ENCODE results near the gene HECW1.

Gene HECW1

DNA sequence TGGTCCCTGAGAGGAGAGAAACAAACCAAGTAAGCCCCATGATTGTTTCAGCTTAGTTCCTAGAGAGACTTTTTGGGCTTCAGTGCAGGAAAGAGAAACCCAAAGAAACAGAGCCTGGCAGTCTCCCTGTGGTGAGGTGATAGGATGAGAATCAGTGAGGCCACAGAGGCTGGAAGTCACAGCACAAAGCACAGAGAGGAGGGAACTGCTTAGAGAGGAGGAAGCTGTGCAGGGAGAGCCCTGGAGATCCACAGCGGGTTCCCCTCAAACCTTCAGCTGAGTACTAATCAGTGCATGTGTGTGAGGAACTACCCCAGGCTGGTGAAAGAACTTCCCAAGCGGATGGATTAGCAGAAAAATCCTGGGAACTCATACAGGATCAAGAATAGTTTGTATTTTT, 27.4 kb upstream of the HECW1 start:
- H3K4me3 ChIP-seq (ENCODE audit: low read depth, low read length) = no peak overlapping the region
- no peaks in the 10 kb centered on the region for H3K9me3 ChIP-seq (ENCODE audit: control insufficient read depth, insufficient read depth, low read depth, low read length)
- CTCF ChIA-PET = interaction anchor here (0.7 to 1.8 kb wide), 2 partner anchors 14 to 76 kb away, joined by 3 to 6 read pairs; no protein-coding TSS in a partner anchor
- no peak overlapping the region for H3K27ac ChIP-seq (ENCODE audit: extremely low read depth, low read depth, low read length)
- no peaks in the 10 kb centered on the region for H3K4me1 ChIP-seq (ENCODE audit: control insufficient read depth, insufficient read depth, low read length)
- POLR2A ChIA-PET = no interaction called here
- TF ChIP-seq HOXA7 (CRISPR knock-in tag; IDR thresholded peaks at IDR 0.05; ENCODE audit: borderline replicate concordance) = no peak
- TF ChIP-seq SCRT2 (tag by site-specific recombination; IDR thresholded peaks at IDR 0.05) = no peak
- TF ChIP-seq, protein P1, sequence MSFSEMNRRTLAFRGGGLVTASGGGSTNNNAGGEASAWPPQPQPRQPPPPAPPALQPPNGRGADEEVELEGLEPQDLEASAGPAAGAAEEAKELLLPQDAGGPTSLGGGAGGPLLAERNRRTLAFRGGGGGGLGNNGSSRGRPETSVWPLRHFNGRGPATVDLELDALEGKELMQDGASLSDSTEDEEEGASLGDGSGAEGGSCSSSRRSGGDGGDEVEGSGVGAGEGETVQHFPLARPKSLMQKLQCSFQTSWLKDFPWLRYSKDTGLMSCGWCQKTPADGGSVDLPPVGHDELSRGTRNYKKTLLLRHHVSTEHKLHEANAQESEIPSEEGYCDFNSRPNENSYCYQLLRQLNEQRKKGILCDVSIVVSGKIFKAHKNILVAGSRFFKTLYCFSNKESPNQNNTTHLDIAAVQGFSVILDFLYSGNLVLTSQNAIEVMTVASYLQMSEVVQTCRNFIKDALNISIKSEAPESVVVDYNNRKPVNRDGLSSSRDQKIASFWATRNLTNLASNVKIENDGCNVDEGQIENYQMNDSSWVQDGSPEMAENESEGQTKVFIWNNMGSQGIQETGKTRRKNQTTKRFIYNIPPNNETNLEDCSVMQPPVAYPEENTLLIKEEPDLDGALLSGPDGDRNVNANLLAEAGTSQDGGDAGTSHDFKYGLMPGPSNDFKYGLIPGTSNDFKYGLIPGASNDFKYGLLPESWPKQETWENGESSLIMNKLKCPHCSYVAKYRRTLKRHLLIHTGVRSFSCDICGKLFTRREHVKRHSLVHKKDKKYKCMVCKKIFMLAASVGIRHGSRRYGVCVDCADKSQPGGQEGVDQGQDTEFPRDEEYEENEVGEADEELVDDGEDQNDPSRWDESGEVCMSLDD (tag by site-specific recombination; IDR thresholded peaks at IDR 0.05) = no peak
- TF ChIP-seq ZNF623 (tag by site-specific recombination; IDR thresholded peaks at IDR 0.05) = no peak
- no peak for TF ChIP-seq ZNF48 (tag by site-specific recombination; IDR thresholded peaks at IDR 0.05)
- no peak for TF ChIP-seq ZNF558 (tag by site-specific recombination; IDR thresholded peaks at IDR 0.05)
- TF ChIP-seq, protein P2, sequence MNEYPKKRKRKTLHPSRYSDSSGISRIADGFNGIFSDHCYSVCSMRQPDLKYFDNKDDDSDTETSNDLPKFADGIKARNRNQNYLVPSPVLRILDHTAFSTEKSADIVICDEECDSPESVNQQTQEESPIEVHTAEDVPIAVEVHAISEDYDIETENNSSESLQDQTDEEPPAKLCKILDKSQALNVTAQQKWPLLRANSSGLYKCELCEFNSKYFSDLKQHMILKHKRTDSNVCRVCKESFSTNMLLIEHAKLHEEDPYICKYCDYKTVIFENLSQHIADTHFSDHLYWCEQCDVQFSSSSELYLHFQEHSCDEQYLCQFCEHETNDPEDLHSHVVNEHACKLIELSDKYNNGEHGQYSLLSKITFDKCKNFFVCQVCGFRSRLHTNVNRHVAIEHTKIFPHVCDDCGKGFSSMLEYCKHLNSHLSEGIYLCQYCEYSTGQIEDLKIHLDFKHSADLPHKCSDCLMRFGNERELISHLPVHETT (tag by site-specific recombination; IDR thresholded peaks at IDR 0.05) = no peak
- TF ChIP-seq, protein P3, sequence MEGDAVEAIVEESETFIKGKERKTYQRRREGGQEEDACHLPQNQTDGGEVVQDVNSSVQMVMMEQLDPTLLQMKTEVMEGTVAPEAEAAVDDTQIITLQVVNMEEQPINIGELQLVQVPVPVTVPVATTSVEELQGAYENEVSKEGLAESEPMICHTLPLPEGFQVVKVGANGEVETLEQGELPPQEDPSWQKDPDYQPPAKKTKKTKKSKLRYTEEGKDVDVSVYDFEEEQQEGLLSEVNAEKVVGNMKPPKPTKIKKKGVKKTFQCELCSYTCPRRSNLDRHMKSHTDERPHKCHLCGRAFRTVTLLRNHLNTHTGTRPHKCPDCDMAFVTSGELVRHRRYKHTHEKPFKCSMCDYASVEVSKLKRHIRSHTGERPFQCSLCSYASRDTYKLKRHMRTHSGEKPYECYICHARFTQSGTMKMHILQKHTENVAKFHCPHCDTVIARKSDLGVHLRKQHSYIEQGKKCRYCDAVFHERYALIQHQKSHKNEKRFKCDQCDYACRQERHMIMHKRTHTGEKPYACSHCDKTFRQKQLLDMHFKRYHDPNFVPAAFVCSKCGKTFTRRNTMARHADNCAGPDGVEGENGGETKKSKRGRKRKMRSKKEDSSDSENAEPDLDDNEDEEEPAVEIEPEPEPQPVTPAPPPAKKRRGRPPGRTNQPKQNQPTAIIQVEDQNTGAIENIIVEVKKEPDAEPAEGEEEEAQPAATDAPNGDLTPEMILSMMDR (tag by site-specific recombination; IDR thresholded peaks at IDR 0.05) = no peak
- TF ChIP-seq KLF10 (tag by site-specific recombination; IDR thresholded peaks at IDR 0.05) = no peak
- no peak for TF ChIP-seq ZNF214 (tag by site-specific recombination; IDR thresholded peaks at IDR 0.05; ENCODE audit: borderline replicate concordance)
- TF ChIP-seq ZNF169 (tag by site-specific recombination; IDR thresholded peaks at IDR 0.05) = no peak
- no peaks in the 10 kb centered on the region for H3K36me3 ChIP-seq (ENCODE audit: control insufficient read depth in 2 of 2, insufficient read depth in 1 of 2, low read length in 2 of 2)

DNA sequence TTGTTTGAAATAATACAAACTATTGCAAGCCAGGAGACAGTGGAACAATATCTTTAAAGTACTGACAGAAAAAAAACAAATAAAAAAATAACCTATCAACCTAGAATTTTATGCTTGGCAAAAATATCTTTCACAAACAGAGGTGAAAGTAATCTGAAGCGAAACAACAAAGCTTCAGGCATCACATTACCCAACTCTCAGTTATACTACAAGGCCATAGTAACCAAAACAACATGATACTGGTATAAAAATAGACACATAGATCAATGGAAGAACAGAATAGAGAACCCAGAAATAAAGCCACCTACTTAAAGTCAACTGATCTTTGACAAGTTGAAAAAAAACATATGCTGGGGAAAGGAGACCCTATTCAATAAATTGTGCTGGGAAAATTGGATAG, 26.5 kb upstream of the HECW1 start:
- POLR2A ChIA-PET = no interaction called here

DNA sequence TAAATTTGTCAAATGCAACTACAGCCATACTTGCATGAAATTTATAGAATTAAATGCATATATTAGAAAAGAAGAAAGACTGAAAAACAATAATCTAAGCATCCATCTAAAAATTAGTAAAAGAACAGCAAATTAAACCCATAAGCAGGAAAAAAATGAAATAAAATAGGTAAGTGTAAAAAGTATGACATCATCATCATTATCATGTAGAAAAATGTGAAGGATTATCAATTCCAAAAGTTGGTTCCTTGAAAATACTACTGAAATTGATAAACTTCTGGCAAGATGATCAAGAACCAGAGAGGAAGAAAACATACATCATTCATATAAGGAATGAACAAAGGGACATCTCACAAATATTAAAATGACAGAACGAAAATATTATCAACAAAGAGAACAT, 19.6 kb upstream of the HECW1 start:
- Histone ChIP-seq H3K4me3 (ENCODE audit: low read depth, low read length) (no peak overlapping the region), H3K36me3 (ENCODE audit: control insufficient read depth in 2 of 2, insufficient read depth in 1 of 2, low read length in 2 of 2) (no peaks in the 10 kb centered on the region), H3K9me3 (ENCODE audit: control insufficient read depth, insufficient read depth, low read depth, low read length) (no peaks in the 10 kb centered on the region), H3K4me1 (ENCODE audit: control insufficient read depth, insufficient read depth, low read length) (no peaks in the 10 kb centered on the region), H3K27ac (ENCODE audit: extremely low read depth, low read depth, low read length) (no peak overlapping the region)
- TF ChIP-seq PRDM1 (tag by site-specific recombination; IDR thresholded peaks at IDR 0.05) = no peak
- TF ChIP-seq, protein P4, sequence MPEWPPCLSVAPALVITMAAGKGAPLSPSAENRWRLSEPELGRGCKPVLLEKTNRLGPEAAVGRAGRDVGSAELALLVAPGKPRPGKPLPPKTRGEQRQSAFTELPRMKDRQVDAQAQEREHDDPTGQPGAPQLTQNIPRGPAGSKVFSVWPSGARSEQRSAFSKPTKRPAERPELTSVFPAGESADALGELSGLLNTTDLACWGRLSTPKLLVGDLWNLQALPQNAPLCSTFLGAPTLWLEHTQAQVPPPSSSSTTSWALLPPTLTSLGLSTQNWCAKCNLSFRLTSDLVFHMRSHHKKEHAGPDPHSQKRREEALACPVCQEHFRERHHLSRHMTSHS (tag by site-specific recombination; IDR thresholded peaks at IDR 0.05) = no peak
- TF ChIP-seq, protein P5, sequence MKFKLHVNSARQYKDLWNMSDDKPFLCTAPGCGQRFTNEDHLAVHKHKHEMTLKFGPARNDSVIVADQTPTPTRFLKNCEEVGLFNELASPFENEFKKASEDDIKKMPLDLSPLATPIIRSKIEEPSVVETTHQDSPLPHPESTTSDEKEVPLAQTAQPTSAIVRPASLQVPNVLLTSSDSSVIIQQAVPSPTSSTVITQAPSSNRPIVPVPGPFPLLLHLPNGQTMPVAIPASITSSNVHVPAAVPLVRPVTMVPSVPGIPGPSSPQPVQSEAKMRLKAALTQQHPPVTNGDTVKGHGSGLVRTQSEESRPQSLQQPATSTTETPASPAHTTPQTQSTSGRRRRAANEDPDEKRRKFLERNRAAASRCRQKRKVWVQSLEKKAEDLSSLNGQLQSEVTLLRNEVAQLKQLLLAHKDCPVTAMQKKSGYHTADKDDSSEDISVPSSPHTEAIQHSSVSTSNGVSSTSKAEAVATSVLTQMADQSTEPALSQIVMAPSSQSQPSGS (tag by site-specific recombination; IDR thresholded peaks at IDR 0.05; ENCODE audit: low read depth) = peak; percentile 93
- POLR2A ChIA-PET = no interaction called here
- CTCF ChIA-PET = no interaction called here

More for the DNA sequence above, 26.5 kb upstream of the HECW1 start:
- H3K4me1 ChIP-seq (ENCODE audit: control insufficient read depth, insufficient read depth, low read length) = no peaks in the 10 kb centered on the region
- no peaks in the 10 kb centered on the region for H3K36me3 ChIP-seq (ENCODE audit: control insufficient read depth in 2 of 2, insufficient read depth in 1 of 2, low read length in 2 of 2)
- no peak for TF ChIP-seq IKZF3 (tag by site-specific recombination; IDR thresholded peaks at IDR 0.05)
- no peaks in the 10 kb centered on the region for H3K9me3 ChIP-seq (ENCODE audit: control insufficient read depth, insufficient read depth, low read depth, low read length)
- CTCF ChIA-PET = interaction anchor here (0.8 kb wide), 1 partner anchor 14 kb away, joined by 3 read pairs; no protein-coding TSS in a partner anchor
- H3K27ac ChIP-seq (ENCODE audit: extremely low read depth, low read depth, low read length) = no peak overlapping the region
- no peak overlapping the region for H3K4me3 ChIP-seq (ENCODE audit: low read depth, low read length)
